DOHH2 (cell line): ENCODE results near the gene ATP8A2.

Experiments used
- H3F3A ChIP-seq: fragments of 200-600 bp; sonication (generic), shearing (Covaris generic); 2 replicates; pipeline ENCODE4 v1.6.0; 2016; ENCODE audit warnings: antibody characterized with exemption, mild to moderate bottlenecking; ENCODE audit not compliant: control insufficient read depth, insufficient read depth
- H3K27ac ChIP-seq: fragments of 200-600 bp; sonication (generic); 2 replicates; pipeline ENCODE4 v1.5.1; 2014; ENCODE audit warnings: low read depth, mild to moderate bottlenecking, low read length, moderate library complexity
- H3K27me3 ChIP-seq: fragments of 200-600 bp; sonication (generic); 2 replicates; pipeline ENCODE4 v1.6.1; 2014; ENCODE audit warnings: mild to moderate bottlenecking, low read length, mixed read lengths; ENCODE audit not compliant: control insufficient read depth
- H3K36me3 ChIP-seq: fragments of 200-600 bp; sonication (generic); 2 replicates; pipeline ENCODE4 v1.6.1; 2014; ENCODE audit warnings: mild to moderate bottlenecking, low read length, moderate library complexity, mixed read lengths; ENCODE audit not compliant: control insufficient read depth
- H3K4me1 ChIP-seq: fragments of 200-600 bp; sonication (generic); 2 replicates; pipeline ENCODE4 v1.6.1; 2014; ENCODE audit warnings: mild to moderate bottlenecking, low read length, mixed read lengths; ENCODE audit not compliant: control insufficient read depth
- H3K4me2 ChIP-seq: fragments of 200-600 bp; sonication (generic); 2 replicates; pipeline ENCODE4 v1.6.0; 2014; ENCODE audit warnings: mild to moderate bottlenecking, low read length, moderate library complexity
- H3K4me3 ChIP-seq: fragments of 200-600 bp; sonication (generic); 2 replicates; pipeline ENCODE4 v1.5.1; 2014; ENCODE audit warnings: mild to moderate bottlenecking, low read length, mixed read lengths
- H3K79me2 ChIP-seq: fragments of 200-600 bp; sonication (generic); 2 replicates; pipeline ENCODE4 v1.6.1; 2014; ENCODE audit warnings: mild to moderate bottlenecking, low read length, mixed read lengths; ENCODE audit not compliant: control insufficient read depth
- H3K9me2 ChIP-seq: fragments of 200-600 bp; sonication (generic); replicated peaks from 2 replicates; pipeline ENCODE4 v1.6.1; 2014; ENCODE audit warnings: mild to moderate bottlenecking, low read length, mixed read lengths; ENCODE audit not compliant: control insufficient read depth
- H3K9me3 ChIP-seq: fragments of 200-600 bp; sonication (generic); 2 replicates; pipeline ENCODE4 v1.6.1; 2014; ENCODE audit warnings: antibody characterized with exemption, low read length, mixed read lengths; ENCODE audit not compliant: control insufficient read depth, insufficient read depth
- H4K20me1 ChIP-seq: fragments of 200-600 bp; sonication (generic); 2 replicates; pipeline ENCODE4 v1.6.0; 2014; ENCODE audit warnings: low read depth, mild to moderate bottlenecking, antibody characterized with exemption, low read length, moderate library complexity; ENCODE audit not compliant: control insufficient read depth, insufficient read depth
- EZH2phosphoT487 ChIP-seq: fragments of 200-600 bp; sonication (generic); IDR thresholded peaks from 2 replicates; pipeline ENCODE4 v1.6.1; 2017; ENCODE audit warnings: borderline replicate concordance, mild to moderate bottlenecking, antibody characterized with exemption, low read length, moderate library complexity, mixed read lengths
- TF ChIP-seq, protein P1 (sequence below): fragments of 200-600 bp; sonication (generic); IDR thresholded peaks from one replicate; pipeline ENCODE4 v1.5.1; 2014; ENCODE audit warnings: antibody characterized with exemption, mild to moderate bottlenecking, low read depth, low read length; ENCODE audit not compliant: poor library complexity, severe bottlenecking

Gene ATP8A2

GRCh38 chr13:25928941-25929505, 557.2 kb downstream of the ATP8A2 start:
- no peaks in the 10 kb centered on the region for H3K9me2 ChIP-seq
- TF ChIP-seq, protein P1, sequence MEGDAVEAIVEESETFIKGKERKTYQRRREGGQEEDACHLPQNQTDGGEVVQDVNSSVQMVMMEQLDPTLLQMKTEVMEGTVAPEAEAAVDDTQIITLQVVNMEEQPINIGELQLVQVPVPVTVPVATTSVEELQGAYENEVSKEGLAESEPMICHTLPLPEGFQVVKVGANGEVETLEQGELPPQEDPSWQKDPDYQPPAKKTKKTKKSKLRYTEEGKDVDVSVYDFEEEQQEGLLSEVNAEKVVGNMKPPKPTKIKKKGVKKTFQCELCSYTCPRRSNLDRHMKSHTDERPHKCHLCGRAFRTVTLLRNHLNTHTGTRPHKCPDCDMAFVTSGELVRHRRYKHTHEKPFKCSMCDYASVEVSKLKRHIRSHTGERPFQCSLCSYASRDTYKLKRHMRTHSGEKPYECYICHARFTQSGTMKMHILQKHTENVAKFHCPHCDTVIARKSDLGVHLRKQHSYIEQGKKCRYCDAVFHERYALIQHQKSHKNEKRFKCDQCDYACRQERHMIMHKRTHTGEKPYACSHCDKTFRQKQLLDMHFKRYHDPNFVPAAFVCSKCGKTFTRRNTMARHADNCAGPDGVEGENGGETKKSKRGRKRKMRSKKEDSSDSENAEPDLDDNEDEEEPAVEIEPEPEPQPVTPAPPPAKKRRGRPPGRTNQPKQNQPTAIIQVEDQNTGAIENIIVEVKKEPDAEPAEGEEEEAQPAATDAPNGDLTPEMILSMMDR = no peak
- TF ChIP-seq EZH2phosphoT487 = no peak
- no peaks in the 10 kb centered on the region for H3K9me3 ChIP-seq
- no peak overlapping the region for H3K4me3 ChIP-seq
- H3K79me2 ChIP-seq = no peaks in the 10 kb centered on the region
- no peaks in the 10 kb centered on the region for H3K36me3 ChIP-seq
- no peak overlapping the region for H3K27ac ChIP-seq
- H3K4me1 ChIP-seq = peaks cover 9% of the 10 kb centered on the region
- H3K27me3 ChIP-seq = no peaks in the 10 kb centered on the region
- no peaks in the 10 kb centered on the region for H3F3A ChIP-seq
- H3K4me2 ChIP-seq = no peak overlapping the region
- no peaks in the 10 kb centered on the region for H4K20me1 ChIP-seq

GRCh38 chr13:25929816-25930215, 558.0 kb downstream of the ATP8A2 start:
- Histone ChIP-seq H3K4me2 (no peak overlapping the region), H3F3A (no peaks in the 10 kb centered on the region), H3K4me1 (peaks cover 9% of the 10 kb centered on the region), H3K9me2 (no peaks in the 10 kb centered on the region), H3K27ac (no peak overlapping the region), H3K36me3 (no peaks in the 10 kb centered on the region), H3K4me3 (no peak overlapping the region), H4K20me1 (no peaks in the 10 kb centered on the region), H3K9me3 (no peaks in the 10 kb centered on the region), H3K27me3 (no peaks in the 10 kb centered on the region), H3K79me2 (no peaks in the 10 kb centered on the region)
- TF ChIP-seq EZH2phosphoT487 = no peak
- TF ChIP-seq, protein P1 = no peak

DNA sequence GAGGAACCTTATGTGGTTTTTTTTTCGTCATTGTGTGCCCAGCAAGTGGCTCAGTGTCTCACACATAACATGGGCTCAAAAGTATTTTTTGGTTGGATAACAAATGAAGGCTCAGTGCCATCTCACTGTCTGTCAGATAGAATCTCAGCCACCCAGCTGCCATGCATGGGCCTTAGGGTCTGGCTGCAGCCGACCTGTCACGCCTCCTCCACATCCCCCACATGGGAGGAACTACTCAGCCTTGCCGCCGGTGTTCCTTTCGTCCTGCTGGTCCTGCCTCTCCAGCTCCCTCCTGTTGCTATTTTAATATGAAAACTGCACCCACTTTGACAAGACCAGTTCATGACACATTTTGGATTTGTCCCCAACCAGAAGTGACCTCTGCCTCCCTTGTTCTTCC, 558.9 kb downstream of the ATP8A2 start:
- Histone ChIP-seq H3K27ac (no peak overlapping the region), H3K9me2 (no peaks in the 10 kb centered on the region), H4K20me1 (no peaks in the 10 kb centered on the region), H3K36me3 (no peaks in the 10 kb centered on the region), H3K4me3 (no peak overlapping the region), H3K79me2 (no peaks in the 10 kb centered on the region), H3K9me3 (no peaks in the 10 kb centered on the region), H3K4me1 (peaks cover 9% of the 10 kb centered on the region), H3K4me2 (peak overlapping the region; percentile 11; the same call in 1 of the 2 replicates), H3F3A (no peaks in the 10 kb centered on the region), H3K27me3 (no peaks in the 10 kb centered on the region)
- TF ChIP-seq, protein P1 = no peak
- TF ChIP-seq EZH2phosphoT487 = no peak
